Mesothelial cell of epicardium (in vitro differentiated cells): ENCODE results near the gene TMEM52. TPM values are rescaled to one million over a fixed set of nuclear protein-coding genes. Genes with fewer than 3 reads are reported as not detected.

ENCODE experiments used
- DNase-seq, 2 experiments: peaks; one replicate each; pipeline ENCODE4 v3.0.0; 2021; ENCODE audit warnings: low spot score in 2 of 2; ENCODE audit not compliant: unreplicated experiment in 2 of 2
- H3K27ac Mint-ChIP-seq: 2 replicates; pipeline ENCODE4 v1.8.0; 2021; ENCODE audit warnings: mixed read lengths
- H3K27me3 Mint-ChIP-seq: 2 replicates; pipeline ENCODE4 v1.8.0; 2021; ENCODE audit warnings: low read depth, mixed read lengths
- H3K36me3 Mint-ChIP-seq: 2 replicates; pipeline ENCODE4 v1.8.0; 2021; ENCODE audit warnings: mixed read lengths
- H3K4me1 Mint-ChIP-seq: 2 replicates; pipeline ENCODE4 v1.8.0; 2021; ENCODE audit warnings: mixed read lengths
- H3K4me3 Mint-ChIP-seq: 2 replicates; pipeline ENCODE4 v1.8.0; 2021; ENCODE audit warnings: mild to moderate bottlenecking, moderate library complexity, mixed read lengths
- H3K9me3 Mint-ChIP-seq: 2 replicates; pipeline ENCODE4 v1.8.0; 2021; ENCODE audit warnings: mixed read lengths
- total RNA-seq: library from RNA; stranded (reverse); gene quantifications from 3 replicates; pipeline ENCODE4 v1.2.1, GENCODE V29; 2021
- TF ChIP-seq, protein P1 (sequence below): fragments of 200-600 bp; sonication (generic); IDR thresholded peaks from one replicate; pipeline ENCODE4 v1.5.0; 2021; ENCODE audit warnings: antibody characterized with exemption; ENCODE audit not compliant: unreplicated experiment

The TMEM52 gene
- total RNA-seq, 1 donor from 2014 or later: 2.8 TPM

DNA sequence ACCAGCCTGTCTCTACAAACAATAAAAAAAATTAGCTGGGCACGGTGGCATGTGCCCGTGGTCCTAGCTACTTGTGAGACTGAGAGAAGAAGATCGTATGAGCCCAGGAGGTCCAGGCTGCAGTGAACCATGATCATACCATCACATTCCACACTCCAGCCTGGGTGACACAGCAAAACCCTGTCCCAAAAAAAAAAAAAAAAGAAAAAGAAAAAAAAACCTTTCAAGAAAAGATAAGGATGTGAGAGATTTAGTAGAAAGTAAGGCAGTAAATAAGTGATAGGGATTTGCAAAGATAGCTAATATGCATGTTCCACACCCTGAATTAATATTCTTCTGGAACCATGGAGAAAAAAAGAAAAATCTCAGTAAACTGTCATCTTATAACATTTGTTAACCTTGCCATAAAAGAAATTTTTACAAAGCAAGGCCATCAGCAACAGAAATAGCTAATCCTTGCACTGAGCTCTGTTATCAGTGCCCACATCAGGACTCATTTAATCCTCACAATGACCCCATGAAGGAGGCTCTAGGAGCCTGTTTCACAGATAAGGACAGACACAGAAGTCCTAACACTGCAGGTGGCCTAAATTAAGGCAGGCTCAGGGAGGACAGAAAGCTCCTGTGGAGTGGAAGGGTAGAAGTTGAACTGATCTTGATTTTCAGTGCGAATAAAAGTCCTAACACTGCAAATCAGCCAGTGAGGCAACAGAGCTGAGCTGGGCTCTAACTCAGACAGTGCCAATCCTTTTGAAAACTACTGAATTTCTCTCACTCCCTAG lies 35.8 kb downstream of the TMEM52 start:
- H3K9me3 Mint-ChIP-seq: no peaks in the 10 kb centered on the region
- H3K36me3 Mint-ChIP-seq: no peaks in the 10 kb centered on the region
- H3K27me3 Mint-ChIP-seq: no peaks in the 10 kb centered on the region
- TF ChIP-seq, protein P1, sequence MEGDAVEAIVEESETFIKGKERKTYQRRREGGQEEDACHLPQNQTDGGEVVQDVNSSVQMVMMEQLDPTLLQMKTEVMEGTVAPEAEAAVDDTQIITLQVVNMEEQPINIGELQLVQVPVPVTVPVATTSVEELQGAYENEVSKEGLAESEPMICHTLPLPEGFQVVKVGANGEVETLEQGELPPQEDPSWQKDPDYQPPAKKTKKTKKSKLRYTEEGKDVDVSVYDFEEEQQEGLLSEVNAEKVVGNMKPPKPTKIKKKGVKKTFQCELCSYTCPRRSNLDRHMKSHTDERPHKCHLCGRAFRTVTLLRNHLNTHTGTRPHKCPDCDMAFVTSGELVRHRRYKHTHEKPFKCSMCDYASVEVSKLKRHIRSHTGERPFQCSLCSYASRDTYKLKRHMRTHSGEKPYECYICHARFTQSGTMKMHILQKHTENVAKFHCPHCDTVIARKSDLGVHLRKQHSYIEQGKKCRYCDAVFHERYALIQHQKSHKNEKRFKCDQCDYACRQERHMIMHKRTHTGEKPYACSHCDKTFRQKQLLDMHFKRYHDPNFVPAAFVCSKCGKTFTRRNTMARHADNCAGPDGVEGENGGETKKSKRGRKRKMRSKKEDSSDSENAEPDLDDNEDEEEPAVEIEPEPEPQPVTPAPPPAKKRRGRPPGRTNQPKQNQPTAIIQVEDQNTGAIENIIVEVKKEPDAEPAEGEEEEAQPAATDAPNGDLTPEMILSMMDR: no peak
- no peak overlapping the region for H3K4me3 Mint-ChIP-seq
- peak overlapping the region; percentile 82 for H3K27ac Mint-ChIP-seq
- H3K4me1 Mint-ChIP-seq: peaks cover 48% of the 10 kb centered on the region
- no peak for DNase-seq

- Mint-ChIP-seq H3K4me3 (no peak overlapping the region), H3K9me3 (no peaks in the 10 kb centered on the region), H3K36me3 (no peaks in the 10 kb centered on the region), H3K27ac (no peak overlapping the region), H3K27me3 (no peaks in the 10 kb centered on the region), H3K4me1 (peaks cover 43% of the 10 kb centered on the region)
- DNase-seq: no peak
- TF ChIP-seq, protein P1: no peak
These were observed 37.4 kb downstream of the TMEM52 start for GRCh38 chr1:1881727-1882126.

- Mint-ChIP-seq H3K27ac (peak overlapping the region; percentile 83), H3K4me1 (peaks cover 45% of the 10 kb centered on the region), H3K4me3 (no peak overlapping the region), H3K9me3 (no peaks in the 10 kb centered on the region), H3K36me3 (peaks cover 8% of the 10 kb centered on the region), H3K27me3 (no peaks in the 10 kb centered on the region)
- DNase-seq: no peak
- TF ChIP-seq, protein P1: no peak
These were observed 38.3 kb downstream of the TMEM52 start for GRCh38 chr1:1880617-1881312.

DNA sequence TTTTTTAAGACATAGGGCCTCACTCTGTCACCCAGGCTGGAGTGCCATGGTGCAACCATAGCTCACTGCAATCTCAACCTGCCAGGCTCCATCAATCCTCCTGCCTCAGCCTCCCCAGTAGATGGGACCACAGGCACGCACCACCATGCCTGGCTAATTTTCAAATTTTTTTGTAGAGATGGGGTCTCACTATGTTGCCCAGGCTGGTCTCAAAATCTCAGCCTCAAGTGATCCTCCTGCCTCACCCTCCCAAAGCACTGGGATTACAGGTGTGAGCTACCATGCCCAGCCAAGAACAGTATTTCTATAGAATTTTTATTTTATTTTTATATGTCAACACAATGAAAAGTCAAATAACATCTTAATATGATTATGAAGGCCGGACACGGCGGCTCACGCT lies 39.1 kb downstream of the TMEM52 start:
- H3K4me1 Mint-ChIP-seq: peaks cover 45% of the 10 kb centered on the region
- H3K27me3 Mint-ChIP-seq: no peaks in the 10 kb centered on the region
- TF ChIP-seq, protein P1: no peak
- DNase-seq: no peak
- no peak overlapping the region for H3K4me3 Mint-ChIP-seq
- no peaks in the 10 kb centered on the region for H3K9me3 Mint-ChIP-seq
- no peak overlapping the region for H3K27ac Mint-ChIP-seq
- peaks cover 14% of the 10 kb centered on the region for H3K36me3 Mint-ChIP-seq

DNA sequence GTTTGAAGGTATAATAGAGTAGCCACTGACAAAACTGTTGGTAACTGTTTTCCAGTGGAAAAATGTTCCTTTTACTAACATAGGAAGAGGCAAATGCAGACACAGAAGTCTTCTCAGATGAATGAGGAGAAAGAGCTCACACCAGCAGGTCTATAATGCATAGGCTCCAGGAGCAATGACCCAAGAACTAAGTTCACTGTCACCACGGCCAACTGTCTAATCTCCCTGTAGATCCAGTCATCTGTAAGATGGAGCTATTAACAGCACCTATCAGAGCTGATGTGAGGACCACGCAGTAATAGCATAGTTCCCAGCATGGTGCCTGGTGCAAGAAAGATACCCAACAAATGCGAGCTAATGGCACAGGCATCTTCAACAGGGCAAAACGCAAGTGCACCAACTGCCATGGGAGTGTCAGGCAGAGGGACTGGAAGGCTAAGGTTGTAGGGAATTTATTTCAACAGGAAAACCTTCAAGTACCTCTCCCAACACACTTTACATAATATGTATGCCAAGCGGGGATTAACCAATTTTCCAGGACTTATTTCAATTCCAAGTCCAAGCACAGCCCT lies 41.1 kb downstream of the TMEM52 start:
- Mint-ChIP-seq H3K4me1 (peaks cover 34% of the 10 kb centered on the region), H3K4me3 (no peak overlapping the region), H3K9me3 (no peaks in the 10 kb centered on the region), H3K36me3 (peaks cover 19% of the 10 kb centered on the region), H3K27me3 (no peaks in the 10 kb centered on the region), H3K27ac (peak overlapping the region; percentile 4)
- TF ChIP-seq, protein P1: no peak
- no peak for DNase-seq
